Cardiac muscle cell (in vitro differentiated cells and primary cell): ENCODE measurements around the gene ATRIP. TPM values are rescaled to one million over a fixed set of nuclear protein-coding genes. Genes with fewer than 3 reads are reported as not detected.
A peak's percentile ranks its signal among the peaks of the same experiment; 100 is the strongest.

Experiments used
- DNase-seq, 2 donors: peaks; one replicate each; pipeline versions ENCODE4 v3.0.0 to v3.0.0-alpha.2; 2010 to 2017; ENCODE audit warnings: low read depth in 1 of 2, low spot score in 1 of 2
- H3K27ac ChIP-seq: fragments of 200-600 bp; sonication (generic); 2 replicates; pipeline ENCODE4 v1.5.1; 2016
- H3K27me3 ChIP-seq: fragments of 200-600 bp; sonication (generic); 2 replicates; pipeline ENCODE4 v1.6.0; 2016; ENCODE audit warnings: control low read depth
- H3K36me3 ChIP-seq: fragments of 200-600 bp; sonication (generic); 2 replicates; pipeline ENCODE4 v1.5.1; 2016; ENCODE audit warnings: control low read depth
- H3K4me1 ChIP-seq: fragments of 200-600 bp; sonication (generic); 2 replicates; pipeline ENCODE4 v1.8.1; 2017; ENCODE audit warnings: low read depth, mild to moderate bottlenecking, mixed run types
- H3K4me3 ChIP-seq: fragments of 200-600 bp; sonication (generic); 2 replicates; pipeline ENCODE4 v1.5.1; 2016; ENCODE audit warnings: mild to moderate bottlenecking
- H3K9me3 ChIP-seq: fragments of 200-600 bp; sonication (generic); 2 replicates; pipeline ENCODE4 v1.5.1; 2017; ENCODE audit warnings: low read depth, mild to moderate bottlenecking, control low read depth
- CTCF ChIP-seq: IDR thresholded peaks from 2 replicates; pipeline ENCODE4 v1.5.1; 2012; ENCODE audit warnings: low read depth, mild to moderate bottlenecking, low read length
- polyA plus RNA-seq: library from polyadenylated mRNA; unstranded; fragments of >200 nt; fragmentation: Nextera tagmentation; extraction: Ambion mirVana; gene quantifications from 2 replicates; pipeline ENCODE4 v1.2.1, GENCODE V29; 2016
- total RNA-seq: library from RNA; depleted of rRNA; stranded (reverse); fragments of >200 nt; gene quantifications from 2 replicates; pipeline ENCODE4 v1.2.3, GENCODE V29; 2016

ATRIP gene
- total and polyA plus RNA-seq, 2 experiments from 2014 or later = 6.4 to 8.7 TPM

GRCh38 chr3:48463703-48464102 is 17.2 kb downstream of the ATRIP start:
- Histone ChIP-seq H3K4me1 (peaks cover 9% of the 10 kb centered on the region), H3K9me3 (no peaks in the 10 kb centered on the region), H3K27ac (no peak overlapping the region), H3K36me3 (peaks cover 15% of the 10 kb centered on the region), H3K4me3 (no peak overlapping the region), H3K27me3 (no peaks in the 10 kb centered on the region)
- TF ChIP-seq CTCF = no peak
- DNase-seq = no peak

- H3K27me3 ChIP-seq = no peaks in the 10 kb centered on the region
- H3K9me3 ChIP-seq = no peaks in the 10 kb centered on the region
- H3K4me1 ChIP-seq = peaks cover 9% of the 10 kb centered on the region
- H3K4me3 ChIP-seq = no peak overlapping the region
- H3K27ac ChIP-seq = peak overlapping the region; percentile 93
- H3K36me3 ChIP-seq = peaks cover 5% of the 10 kb centered on the region
- no peak for DNase-seq
- TF ChIP-seq CTCF = no peak
Measured at GRCh38 chr3:48464713-48465221, 18.2 kb downstream of the ATRIP start.

- Histone ChIP-seq H3K9me3 (no peaks in the 10 kb centered on the region), H3K36me3 (peaks cover 5% of the 10 kb centered on the region), H3K27ac (peak overlapping the region; percentile 93), H3K27me3 (no peaks in the 10 kb centered on the region), H3K4me3 (no peak overlapping the region), H3K4me1 (peaks cover 9% of the 10 kb centered on the region)
- no peak for TF ChIP-seq CTCF
- DNase-seq = no peak
Measured at GRCh38 chr3:48465237-48465530, 18.6 kb downstream of the ATRIP start.

- Histone ChIP-seq H3K9me3 (no peaks in the 10 kb centered on the region), H3K27me3 (no peaks in the 10 kb centered on the region), H3K36me3 (peaks cover 2% of the 10 kb centered on the region), H3K4me3 (no peak overlapping the region), H3K4me1 (peaks cover 9% of the 10 kb centered on the region), H3K27ac (peak overlapping the region; percentile 93)
- peak; percentile 72 for TF ChIP-seq CTCF
- DNase-seq = peak; percentile 92 to 100
Measured at GRCh38 chr3:48465531-48466378, 19.2 kb downstream of the ATRIP start.

- peak overlapping the region; percentile 93 for H3K27ac ChIP-seq
- H3K36me3 ChIP-seq = no peaks in the 10 kb centered on the region
- H3K4me1 ChIP-seq = peaks cover 9% of the 10 kb centered on the region
- H3K4me3 ChIP-seq = no peak overlapping the region
- H3K9me3 ChIP-seq = no peaks in the 10 kb centered on the region
- H3K27me3 ChIP-seq = no peaks in the 10 kb centered on the region
- TF ChIP-seq CTCF = no peak
- no peak for DNase-seq
Measured at GRCh38 chr3:48466386-48467109, 20.0 kb downstream of the ATRIP start.
